ENCODE results near the gene PFDN6. TPM values are rescaled to one million over a fixed set of nuclear protein-coding genes. Genes with fewer than 3 reads are reported as not detected.

The PFDN6 gene
- total and polyA plus RNA-seq, 2 of the 13 experiments (the other 11 are each of a cell fraction or from before 2014, with no cell fraction given), result 75.5 to 87.0 TPM

- Histone ChIP-seq H4K20me1 (ENCODE audit: insufficient read depth, low read length) (peaks cover 11% of the 10 kb centered on the region), H2AFZ (ENCODE audit: low read length) (no peak overlapping the region), H3K9ac (ENCODE audit: insufficient read depth, low read depth, low read length) (no peak overlapping the region), H3K27ac (ENCODE audit: extremely low read length, insufficient read depth, low read length) (peak overlapping the region; percentile 48), H3K79me2 (ENCODE audit: insufficient read depth, low read length) (peaks cover 4% of the 10 kb centered on the region), H3K9me3 (ENCODE audit: low read length) (no peaks in the 10 kb centered on the region), H3K4me3 (replicated peaks in 1 of 3; ENCODE audit: insufficient read depth in 1 of 3, low read depth in 2 of 3, low read length in 3 of 3) (no peak overlapping the region), H3K4me1 (ENCODE audit: insufficient read depth, low read length) (peaks cover 8% of the 10 kb centered on the region), H3K27me3 (ENCODE audit: control insufficient read depth in 1 of 2, insufficient read depth in 2 of 2, low read length in 2 of 2) (no peaks in the 10 kb centered on the region), H3K36me3 (replicated peaks in 1 of 2; ENCODE audit: control insufficient read depth in 1 of 2, insufficient read depth in 2 of 2, low read length in 2 of 2) (peaks cover 13 to 61% of the 10 kb centered on the region in 2 experiments), H3K4me2 (ENCODE audit: low read depth, low read length) (no peak overlapping the region)
- WGBS (ENCODE audit: low lambda C conversion rate), result 82% methylated on average over 4 of the region's 5 CpGs
- peak; percentile 93 for DNase-seq (ENCODE audit: low spot score)
- ChIA-PET CTCF (ENCODE audit: low intra/inter-chr PET ratio, low total read pairs) (interaction anchor here (0.7 to 3.2 kb wide), 8 partner anchors 9 to 145 kb away, joined by 3 to 52 read pairs (median 6); partner anchors contain the start of genes KIFC1, RGL2 and VPS52), POLR2A (interaction anchor here (1.0 to 2.2 kb wide), 2 partner anchors 20 to 31 kb away, joined by 3 to 5 read pairs; no protein-coding TSS in a partner anchor)
- in situ Hi-C loops (cut with HindIII; ENCODE audit: extremely low pct_ligation_motif_present, low pct_unique_long_range_greater_than_20kb) (loop anchor here (25.0 kb wide), 1 partner anchor 132 kb away; the partner anchor contains the start of genes CUTA, PHF1 and SYNGAP1), intact Hi-C loops (cut with micrococcal nuclease; ENCODE audit: unreplicated experiment) (loop anchor here (1.0 kb wide), 3 partner anchors 19 to 111 kb away; partner anchors contain the start of gene KIFC1)
- ATAC-seq, result peak; percentile 88
- peak; percentile 98 for FAIRE-seq
- no TSS peak for BruUV-seq (replicated peaks)
- TF ChIP-seq, protein P1, sequence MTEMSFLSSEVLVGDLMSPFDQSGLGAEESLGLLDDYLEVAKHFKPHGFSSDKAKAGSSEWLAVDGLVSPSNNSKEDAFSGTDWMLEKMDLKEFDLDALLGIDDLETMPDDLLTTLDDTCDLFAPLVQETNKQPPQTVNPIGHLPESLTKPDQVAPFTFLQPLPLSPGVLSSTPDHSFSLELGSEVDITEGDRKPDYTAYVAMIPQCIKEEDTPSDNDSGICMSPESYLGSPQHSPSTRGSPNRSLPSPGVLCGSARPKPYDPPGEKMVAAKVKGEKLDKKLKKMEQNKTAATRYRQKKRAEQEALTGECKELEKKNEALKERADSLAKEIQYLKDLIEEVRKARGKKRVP (CRISPR knock-in tag; IDR thresholded peaks at IDR 0.05), result no peak
- TF ChIP-seq ZNF275 (CRISPR knock-in tag; IDR thresholded peaks at IDR 0.05; ENCODE audit: borderline replicate concordance) (no peak), ZFX (CRISPR knock-in tag; IDR thresholded peaks at IDR 0.05; ENCODE audit: low read depth) (0 out of 2 replicates have a peak, but pooled peaks have one; percentile 25), KLF16 (CRISPR knock-in tag; IDR thresholded peaks at IDR 0.05) (peak in 1 of 2 experiments; percentile 50; a peak in 1 of 4 replicates), ARHGAP35 (CRISPR knock-in tag; IDR thresholded peaks at IDR 0.05; ENCODE audit: borderline replicate concordance) (peak; percentile 47; the same call in 1 of the 2 replicates), POGZ (CRISPR knock-in tag; IDR thresholded peaks at IDR 0.05) (no peak), MAX (IDR thresholded peaks at IDR 0.05) (peak; percentile 33; the same call in 1 of the 2 replicates), ZNF337 (CRISPR knock-in tag; IDR thresholded peaks at IDR 0.05; ENCODE audit: borderline replicate concordance, low read depth) (no peak), RELA (CRISPR knock-in tag; IDR thresholded peaks at IDR 0.05) (no peak), ZNF629 (CRISPR knock-in tag; conservative IDR thresholded peaks at IDR 0.05) (no peak), POLR2AphosphoS2 (IDR thresholded peaks at IDR 0.05; ENCODE audit: low read depth, low read length) (no peak), TARDBP (CRISPR knock-in tag; IDR thresholded peaks at IDR 0.05) (peak; percentile 62; the same call in 1 of the 2 replicates), SAP130 (CRISPR knock-in tag; IDR thresholded peaks at IDR 0.05; ENCODE audit: low read depth) (peak; percentile 76), ZNF367 (CRISPR knock-in tag; IDR thresholded peaks at IDR 0.05; ENCODE audit: borderline replicate concordance) (no peak), SNAPC2 (CRISPR knock-in tag; IDR thresholded peaks at IDR 0.05) (no peak), ZSCAN22 (CRISPR knock-in tag; IDR thresholded peaks at IDR 0.05) (no peak)
- TF ChIP-seq, protein P2, sequence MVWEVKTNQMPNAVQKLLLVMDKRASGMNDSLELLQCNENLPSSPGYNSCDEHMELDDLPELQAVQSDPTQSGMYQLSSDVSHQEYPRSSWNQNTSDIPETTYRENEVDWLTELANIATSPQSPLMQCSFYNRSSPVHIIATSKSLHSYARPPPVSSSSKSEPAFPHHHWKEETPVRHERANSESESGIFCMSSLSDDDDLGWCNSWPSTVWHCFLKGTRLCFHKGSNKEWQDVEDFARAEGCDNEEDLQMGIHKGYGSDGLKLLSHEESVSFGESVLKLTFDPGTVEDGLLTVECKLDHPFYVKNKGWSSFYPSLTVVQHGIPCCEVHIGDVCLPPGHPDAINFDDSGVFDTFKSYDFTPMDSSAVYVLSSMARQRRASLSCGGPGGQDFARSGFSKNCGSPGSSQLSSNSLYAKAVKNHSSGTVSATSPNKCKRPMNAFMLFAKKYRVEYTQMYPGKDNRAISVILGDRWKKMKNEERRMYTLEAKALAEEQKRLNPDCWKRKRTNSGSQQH (CRISPR knock-in tag; IDR thresholded peaks at IDR 0.05; ENCODE audit: low read depth), result no peak
These were observed 9.4 kb upstream of the PFDN6 start for GRCh38 chr6:33279971-33280511.
